Heart left ventricle (tissue), 16 donors: ENCODE measurements around the gene SGPL1. TPM values are rescaled to one million over a fixed set of nuclear protein-coding genes. Genes with fewer than 3 reads are reported as not detected.

Source experiments
- ATAC-seq, 4 donors: fragments of 200-7000 bp; cut with Tn5 transposase; one replicate each; pipeline ENCODE4 v1.9.1; 2020 to 2022; ENCODE audit warnings: moderate library complexity in 4 of 4, mild to moderate bottlenecking in 3 of 4, moderate number of reproducible peaks in 1 of 4
- DNase-seq, 5 donors: peaks; one replicate each; pipeline ENCODE4 v3.0.0-alpha.2; 2020
- H3K27ac ChIP-seq, 12 donors: fragments of 200-600 bp; sonication (generic) in 4 of 12; one replicate each; pipeline versions ENCODE4 v1.5.0 to v1.8.0; 2016 to 2022; ENCODE audit warnings: mild to moderate bottlenecking in 2 of 12
- H3K27me3 ChIP-seq, 9 donors: fragments of 200-600 bp; sonication (generic) in 2 of 9; one replicate each; pipeline versions ENCODE4 v1.5.1 to v1.8.0; 2016 to 2022; ENCODE audit warnings: mild to moderate bottlenecking in 3 of 9
- H3K36me3 ChIP-seq, 9 donors: fragments of 200-600 bp; sonication (generic) in 2 of 9; one replicate each; pipeline versions ENCODE4 v1.5.0 to v1.8.0; 2018 to 2022; ENCODE audit warnings: mild to moderate bottlenecking in 2 of 9
- H3K4me1 ChIP-seq, 12 donors: fragments of 200-600 bp; sonication (generic) in 4 of 12; one replicate each; pipeline versions ENCODE4 v1.5.0 to v1.8.0; 2016 to 2022; ENCODE audit warnings: mild to moderate bottlenecking in 3 of 12
- H3K4me3 ChIP-seq, 12 donors: fragments of 200-600 bp; sonication (generic) in 4 of 12; one replicate each; pipeline versions ENCODE4 v1.5.0 to v1.8.0; 2017 to 2022; ENCODE audit warnings: mild to moderate bottlenecking in 9 of 12, moderate library complexity in 4 of 12
- H3K9me3 ChIP-seq, 12 donors: fragments of 200-600 bp; sonication (generic) in 4 of 12; one replicate each; pipeline versions ENCODE4 v1.5.0 to v1.8.0; 2016 to 2022; ENCODE audit warnings: mild to moderate bottlenecking in 1 of 12
- CTCF ChIP-seq, 12 donors: fragments of 200-600 bp; sonication (generic) in 4 of 12; IDR thresholded peaks; one replicate each; pipeline versions ENCODE4 v1.5.0 to v1.8.0; 2018 to 2022; ENCODE audit warnings: antibody characterized with exemption in 12 of 12, mild to moderate bottlenecking in 5 of 12
- POLR2A ChIP-seq, 2 donors: fragments of 450-650 bp; IDR thresholded peaks; one replicate each; pipeline ENCODE4 v1.6.1; 2017; ENCODE audit warnings: antibody characterized with exemption in 2 of 2, mild to moderate bottlenecking in 2 of 2, moderate library complexity in 2 of 2
- WGBS, 4 donors: extraction: QIAGEN DNeasy Blood & Tissue Kit in 2 of 4; methylation state at CpG; one replicate each; pipeline versions ENCODE4 v1.1.5 to v1.1.7; 2013 to 2018; 5-methylcytosine and 5-hydroxymethylcytosine counted together
- intact Hi-C, 10 donors: fragments of 100-400 bp; cut with DNase I; formaldehyde crosslinking; loops; one replicate each; pipeline versions ENCODE4 v1.11.1 to v1.14.2; 2022
- polyA plus RNA-seq, 2 donors: library from polyadenylated mRNA; stranded (reverse); fragments of 200-250 nt; gene quantifications; one replicate each; pipeline ENCODE4 v1.2.3, GENCODE V29; 2013
- total RNA-seq, 9 donors: library from RNA; depleted of rRNA in 2 of 9; stranded (reverse); fragments of >200 nt in 2 of 9; fragmentation: NEBNext Ultra II Directional in 3 of 9; extraction: Animal tissue kit (Norgen Biotek cat#: 25700) in 3 of 9; gene quantifications; one replicate each; pipeline versions ENCODE4 v1.1.0 to v1.2.4, GENCODE V29; 2016 to 2023
- donor health status: ischemic (EF 13 %, LVEDD 7.1; RV severe dilation, severe dysfunction).
- donor health status: healthy with polysubstance abuse.
- donor health status: DM: no; HTN: yes; CAD: no.
- donor health status: DM: no; HTN: no; CAD: no.
- donor health status: ischemic (EF 25% LVEDD 6.9; RV normal size, moderate dysfunction).
- donor health status: ischemic (EF 25% LVEDD 5.7; RV mildly dilated, moderate dysfunction).
- donor health status: healthy.
- donor health status: DM: yes; HTN: yes; CAD: no.
- donor health status: ischemic (EF 35%, LVEDD 5.7; RV mildly dilated, moderate dysfunction).
- donor health status: nonischemic (EF 11% LVEDD 7.7; RV severe dilation, severe dysfunction).
- donor health status: DM: yes; HTN: yes; CAD: no.
- donor health status: PGD.
- donor health status: ischemic (EF 29% LVEDD 5.4; RV normal size, mild dysfunction).
- donor health status: nonischemic (EF 23%, LVEDD 6.1; RV moderate dilation, normal function).

The SGPL1 gene
- total and polyA plus RNA-seq, 11 donors = 2.9 to 32.3 (median 11.4) TPM

- Histone ChIP-seq H3K27me3 (no peaks in the 10 kb centered on the region), H3K9me3 (no peaks in the 10 kb centered on the region), H3K36me3 (peaks cover 0 to 58% (median 51%) of the 10 kb centered on the region in 9 donors), H3K4me1 (peaks cover 0 to 18% (median 0%) of the 10 kb centered on the region in 12 donors), H3K27ac (no peak overlapping the region), H3K4me3 (no peak overlapping the region)
- DNase-seq (no peak), ATAC-seq (no peak)
- TF ChIP-seq POLR2A (IDR thresholded peaks at IDR 0.05) = no peak
- TF ChIP-seq CTCF (IDR thresholded peaks at IDR 0.05) = no peak
- 64 to 78% (median 69%) methylated on average over 2 of the region's 2 CpGs for WGBS, 4 donors
- intact Hi-C loops = no loop called here
Observed at GRCh38 chr10:70849582-70850016, 33.9 kb downstream of the SGPL1 start.

GRCh38 chr10:70850097-70850496 lies 34.3 kb downstream of the SGPL1 start:
- intact Hi-C loops = no loop called here
- ATAC-seq = no peak
- H3K9me3 ChIP-seq = no peaks in the 10 kb centered on the region
- TF ChIP-seq POLR2A (IDR thresholded peaks at IDR 0.05) (no peak), CTCF (IDR thresholded peaks at IDR 0.05) (no peak)
- H3K36me3 ChIP-seq = peaks cover 0 to 58% (median 51%) of the 10 kb centered on the region in 9 donors
- H3K4me1 ChIP-seq = peaks cover 0 to 18% (median 0%) of the 10 kb centered on the region in 12 donors
- no peak overlapping the region for H3K4me3 ChIP-seq
- 79 to 92% (median 88%) methylated on average over 3 of the region's 3 CpGs for WGBS, 4 donors
- H3K27me3 ChIP-seq = no peaks in the 10 kb centered on the region
- DNase-seq = no peak
- no peak overlapping the region for H3K27ac ChIP-seq

GRCh38 chr10:70851597-70852475 lies 36.1 kb downstream of the SGPL1 start:
- H3K27me3 ChIP-seq = no peaks in the 10 kb centered on the region
- no peak overlapping the region for H3K4me3 ChIP-seq
- H3K4me1 ChIP-seq = peaks cover 0 to 18% (median 0%) of the 10 kb centered on the region in 12 donors
- ATAC-seq (no peak), DNase-seq (no peak)
- peaks cover 0 to 66% (median 47%) of the 10 kb centered on the region in 9 donors for H3K36me3 ChIP-seq
- no peaks in the 10 kb centered on the region for H3K9me3 ChIP-seq
- H3K27ac ChIP-seq = no peak overlapping the region
- TF ChIP-seq POLR2A (IDR thresholded peaks at IDR 0.05) = no peak
- no peak for TF ChIP-seq CTCF (IDR thresholded peaks at IDR 0.05)
- intact Hi-C loops = no loop called here
- 75 to 83% (median 78%) methylated on average over 5 of the region's 5 CpGs for WGBS, 4 donors

GRCh38 chr10:70853038-70853437 lies 37.3 kb downstream of the SGPL1 start:
- H3K4me3 ChIP-seq = no peak overlapping the region
- WGBS, 4 donors = 93 to 98% (median 96%) methylated on average over 4 of the region's 4 CpGs

More at GRCh38 chr10:70853038-70853437, 37.3 kb downstream of the SGPL1 start:
- intact Hi-C loops = no loop called here
- DNase-seq (no peak), ATAC-seq (no peak)
- Histone ChIP-seq H3K4me1 (peaks cover 0 to 11% (median 0%) of the 10 kb centered on the region in 12 donors), H3K9me3 (no peaks in the 10 kb centered on the region), H3K27ac (no peak overlapping the region), H3K36me3 (peaks cover 0 to 78% (median 59%) of the 10 kb centered on the region in 9 donors), H3K27me3 (no peaks in the 10 kb centered on the region)
- TF ChIP-seq CTCF (IDR thresholded peaks at IDR 0.05) (no peak), POLR2A (IDR thresholded peaks at IDR 0.05) (no peak)
